HL-60/S4 (cell line): ENCODE data around the gene PTPRO.

Experiments used
- in situ Hi-C: fragments of 300-500 bp; cut with MboI; formaldehyde crosslinking; loops from 2 replicates; pipeline ENCODE4 v1.14.3; 2022; ENCODE audit warnings: low sequenced_read_pairs

PTPRO gene

DNA sequence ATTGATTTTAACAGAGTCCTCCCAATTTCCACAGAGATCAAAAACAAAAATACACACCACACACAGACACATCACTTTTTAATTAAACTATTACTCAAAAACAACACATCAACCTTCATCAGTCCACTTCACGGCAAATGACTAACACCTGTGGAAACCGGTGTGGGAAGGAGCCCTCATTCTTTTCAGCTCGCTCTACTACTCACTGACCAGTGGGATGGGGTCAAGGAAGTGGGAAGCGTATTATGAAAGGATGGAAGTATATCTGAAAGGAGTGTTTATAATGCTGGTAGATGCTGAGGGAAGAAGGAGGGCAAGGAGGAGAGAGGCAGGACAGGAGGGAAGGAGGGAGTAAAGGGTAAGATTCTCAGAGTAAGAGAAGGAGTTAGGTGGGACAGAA, 310.4 kb downstream of the PTPRO start:
- in situ Hi-C loops = no loop called here

DNA sequence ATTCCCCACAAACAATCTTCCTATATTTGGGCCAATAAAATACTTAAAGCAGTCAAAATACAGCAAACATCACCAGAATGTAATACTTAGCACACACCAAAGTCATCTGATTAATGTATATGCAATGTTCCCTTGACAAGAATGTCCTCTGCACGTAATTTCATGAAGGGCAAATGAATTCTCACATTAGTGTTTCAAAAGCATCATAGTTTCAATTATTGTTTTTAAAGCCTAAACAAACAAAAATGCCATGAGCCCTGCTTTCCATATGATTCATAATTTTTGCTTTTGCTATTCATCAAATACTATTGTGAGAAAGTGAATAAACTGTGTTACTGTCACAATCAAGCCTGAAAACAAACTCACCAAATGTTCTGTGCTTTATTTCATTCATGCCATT, 310.9 kb downstream of the PTPRO start:
- in situ Hi-C loops = no loop called here

DNA sequence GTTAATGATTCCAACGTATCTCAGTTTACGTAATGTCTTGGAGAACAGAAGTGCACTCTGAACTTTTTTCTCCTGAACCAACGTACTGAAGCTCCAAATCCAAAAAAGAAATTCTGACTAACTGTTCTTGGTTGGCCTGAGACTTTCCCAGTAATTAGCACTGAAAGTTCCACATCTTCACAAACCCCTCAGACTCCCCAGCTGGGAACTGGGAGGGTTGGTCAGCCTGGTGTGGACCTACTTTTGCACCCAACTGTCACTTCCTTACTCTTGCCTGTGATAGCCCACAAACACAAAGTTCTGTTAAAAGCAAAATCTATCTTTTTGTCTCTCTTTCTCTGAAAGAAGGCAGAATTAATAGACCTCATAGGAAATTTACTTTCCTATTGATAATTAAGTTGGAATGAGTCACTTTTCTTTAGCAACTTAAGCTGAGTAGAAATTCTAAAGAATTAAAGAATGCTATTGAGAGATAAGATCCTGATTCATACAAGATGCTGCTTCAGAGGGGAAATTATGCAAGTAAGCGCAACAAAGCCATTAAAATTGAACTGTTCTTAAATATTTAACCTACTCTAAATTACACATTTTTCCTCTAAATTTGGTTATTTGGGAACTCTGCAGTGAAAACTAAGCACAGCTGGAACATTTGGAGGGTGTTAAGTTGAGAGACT, 311.8 kb downstream of the PTPRO start:
- in situ Hi-C loops = no loop called here

DNA sequence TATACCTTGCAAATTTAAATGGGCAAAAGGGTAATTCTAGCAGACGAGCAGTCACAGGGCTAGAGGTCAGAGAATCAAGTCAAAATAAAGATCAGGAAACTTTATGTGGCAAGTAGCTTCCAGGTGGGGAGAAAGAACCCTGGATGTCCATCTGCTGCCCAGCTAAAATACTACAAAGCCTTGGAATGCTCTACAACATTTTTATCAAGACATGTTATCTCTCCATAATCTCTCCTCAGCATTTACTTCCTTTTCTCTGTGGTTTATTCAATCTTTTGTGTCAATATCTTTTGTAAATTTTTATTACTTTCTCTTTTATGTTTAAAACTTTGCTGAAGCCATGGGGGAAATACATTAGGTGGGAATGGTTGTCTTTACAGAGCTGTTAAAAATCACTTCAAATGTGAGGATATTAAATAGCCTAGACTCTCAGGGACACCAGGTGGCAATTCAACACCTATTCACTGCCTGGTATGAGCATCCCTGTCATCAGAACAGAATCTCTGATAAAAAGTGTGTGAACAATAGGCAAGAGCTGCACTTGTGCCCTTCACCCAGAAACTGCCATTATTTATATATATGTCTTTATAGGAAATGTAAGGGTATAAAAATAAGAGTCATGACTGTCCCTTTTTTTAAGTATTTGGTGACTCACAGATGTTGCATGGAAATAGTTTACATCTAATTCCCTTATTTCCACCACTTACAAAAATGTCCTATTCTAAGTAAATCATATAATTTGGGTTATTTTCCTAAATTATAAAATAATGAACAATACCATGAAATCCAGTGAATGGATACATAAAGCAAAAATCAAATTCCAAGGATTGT, 314.0 kb downstream of the PTPRO start:
- in situ Hi-C loops = no loop called here

DNA sequence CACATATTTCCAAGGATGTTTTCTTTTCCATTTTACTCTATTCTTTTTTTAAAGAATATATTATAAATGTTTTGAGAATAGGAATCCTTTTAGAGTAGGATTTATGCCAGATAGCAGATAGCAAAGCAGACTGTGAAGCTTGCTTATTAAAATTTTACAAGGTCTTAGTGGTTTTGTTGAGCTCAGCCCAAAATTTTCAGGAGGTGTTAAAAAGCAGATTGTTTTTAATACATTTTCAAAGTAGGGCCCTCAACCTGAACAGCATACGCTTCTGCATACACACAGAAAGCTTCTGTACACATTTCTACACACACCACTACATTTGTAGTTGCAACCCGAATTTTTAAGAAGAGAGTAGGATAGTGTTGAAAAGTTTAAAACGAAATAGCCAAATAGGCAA, 315.9 kb downstream of the PTPRO start:
- in situ Hi-C loops = no loop called here

DNA sequence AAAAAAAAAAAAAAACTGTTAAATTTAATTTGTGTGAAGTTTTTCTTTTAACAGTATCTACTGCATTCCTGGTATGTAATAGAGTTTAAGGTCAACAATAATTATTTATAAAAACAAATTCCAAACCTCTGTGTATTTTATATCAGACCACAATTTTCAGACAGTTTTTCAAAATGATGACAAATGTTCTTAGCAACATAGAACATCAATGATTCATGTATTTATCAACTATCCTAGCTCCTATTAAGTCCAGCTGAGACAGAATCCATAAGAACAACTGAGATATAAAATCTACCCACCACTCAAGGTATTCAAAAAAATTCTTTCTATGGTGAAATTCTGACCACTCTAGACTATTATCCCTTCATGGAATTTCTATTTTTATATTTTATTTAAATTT, 322.4 kb downstream of the PTPRO start:
- in situ Hi-C loops = no loop called here

DNA sequence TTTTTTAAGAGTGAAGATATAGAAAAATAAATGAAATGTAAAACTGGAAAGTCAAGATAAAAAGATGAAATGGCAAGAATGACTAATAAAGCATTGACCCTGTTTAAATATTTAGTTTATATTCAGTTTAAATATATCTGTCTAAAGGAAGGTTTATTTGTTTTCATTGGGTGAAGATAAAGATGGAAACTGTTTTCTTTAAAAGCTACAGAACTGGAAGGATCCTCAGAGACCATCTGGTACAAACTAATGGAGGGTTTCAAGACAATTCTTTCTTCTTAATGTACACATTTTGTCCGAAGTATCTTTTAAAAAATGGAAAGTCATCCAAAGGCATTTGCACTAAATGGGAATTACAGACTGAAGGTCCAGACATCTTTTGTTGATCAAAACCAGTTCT, 324.3 kb downstream of the PTPRO start:
- in situ Hi-C loops = no loop called here
